H1 (cell line): ENCODE measurements around the gene LRBA. TPM values are rescaled to one million over a fixed set of nuclear protein-coding genes. Genes with fewer than 3 reads are reported as not detected.

Source experiments
- CTBP2 ChIP-seq: IDR thresholded peaks from 2 replicates; pipeline ENCODE4 v1.7.0; 2011; ENCODE audit warnings: borderline replicate concordance, mild to moderate bottlenecking, moderate library complexity, mixed read lengths, low read length; ENCODE audit not compliant: insufficient read depth, insufficient read length
- CTCF ChIP-seq, 3 experiments: IDR thresholded peaks; 1 replicate in 2 of 3; 2 replicates in 1 of 3; pipeline versions ENCODE4 v1.5.1 to v1.6.1; 2011; ENCODE audit warnings: low read length in 3 of 3, mild to moderate bottlenecking in 3 of 3, inconsistent platforms in 2 of 3, low read depth in 1 of 3, moderate library complexity in 1 of 3; ENCODE audit not compliant: insufficient read depth in 1 of 3; ENCODE audit errors: control extremely low read depth in 1 of 3
- HDAC2 ChIP-seq, 2 experiments: fragments of 300-600 bp in 1 of 2; sonication (generic) in 1 of 2; IDR thresholded peaks; 2 replicates each; pipeline ENCODE4 v1.6.1; 2011 to 2012; ENCODE audit warnings: low read depth in 2 of 2, low read length in 2 of 2, mild to moderate bottlenecking in 2 of 2, moderate library complexity in 2 of 2, borderline replicate concordance in 1 of 2, inconsistent platforms in 1 of 2
- JUN ChIP-seq: IDR thresholded peaks from 2 replicates; pipeline ENCODE4 v1.6.1; 2011; ENCODE audit warnings: low read depth, mild to moderate bottlenecking, improper control_type of control experiment, low read length
- JUND ChIP-seq: IDR thresholded peaks from 2 replicates; pipeline ENCODE4 v1.6.1; 2011; ENCODE audit warnings: mild to moderate bottlenecking, improper control_type of control experiment, low read length
- KDM1A ChIP-seq: fragments of 200-600, 300-600 bp; sonication (generic); IDR thresholded peaks from 2 replicates; pipeline ENCODE4 v1.7.1; 2016; ENCODE audit warnings: mild to moderate bottlenecking, low read length, borderline replicate concordance
- KDM4A ChIP-seq: IDR thresholded peaks from one replicate; pipeline ENCODE4 v1.7.1; 2012; ENCODE audit warnings: low read depth, mild to moderate bottlenecking, moderate library complexity, low read length, inconsistent platforms; ENCODE audit not compliant: severe bottlenecking
- MAX ChIP-seq: IDR thresholded peaks from 2 replicates; pipeline ENCODE4 v1.6.1; 2012; ENCODE audit warnings: inconsistent platforms
- POLR2A ChIP-seq, 2 experiments: IDR thresholded peaks; 1 replicate in 1 of 2; 2 replicates in 1 of 2; pipeline ENCODE4 v1.6.1; 2011; ENCODE audit warnings: low read depth in 2 of 2, low read length in 2 of 2, mild to moderate bottlenecking in 2 of 2; ENCODE audit errors: control extremely low read depth in 1 of 2
- RAD21 ChIP-seq, 2 experiments: IDR thresholded peaks in 1 of 2; conservative IDR thresholded peaks in 1 of 2; 2 replicates each; pipeline ENCODE4 v1.6.1; 2011; ENCODE audit warnings: low read depth in 2 of 2, low read length in 2 of 2, improper control_type of control experiment in 1 of 2, inconsistent platforms in 1 of 2, mild to moderate bottlenecking in 1 of 2, moderate library complexity in 1 of 2
- RBBP5 ChIP-seq: IDR thresholded peaks from 2 replicates; pipeline ENCODE4 v1.7.1; 2012; ENCODE audit warnings: low read depth, mild to moderate bottlenecking, inconsistent platforms, low read length, moderate library complexity, borderline replicate concordance
- RNF2 ChIP-seq: fragments of 200-900, 300-1000 bp; sonication (generic); IDR thresholded peaks from 2 replicates; pipeline ENCODE4 v1.7.1; 2016; ENCODE audit warnings: borderline replicate concordance, low read depth, mild to moderate bottlenecking, antibody characterized with exemption, low read length; ENCODE audit not compliant: poor library complexity, severe bottlenecking; ENCODE audit errors: missing control alignments
- RXRA ChIP-seq: IDR thresholded peaks from 2 replicates; pipeline ENCODE4 v1.6.1; 2011; ENCODE audit warnings: low read depth, mild to moderate bottlenecking, low read length, moderate library complexity; ENCODE audit not compliant: insufficient read depth
- SAP30 ChIP-seq: fragments of 300-600 bp; sonication (generic); IDR thresholded peaks from 2 replicates; pipeline ENCODE4 v1.7.1; 2012; ENCODE audit warnings: low read length, moderate library complexity, mild to moderate bottlenecking, inconsistent platforms; ENCODE audit not compliant: insufficient read depth, insufficient replicate concordance
- SP2 ChIP-seq: IDR thresholded peaks from 2 replicates; pipeline ENCODE4 v1.6.1; 2012; ENCODE audit warnings: mild to moderate bottlenecking, low read length, inconsistent platforms
- SRF ChIP-seq: IDR thresholded peaks from 2 replicates; pipeline ENCODE4 v1.6.1; 2011; ENCODE audit warnings: mild to moderate bottlenecking, low read depth, low read length, moderate library complexity
- SUZ12 ChIP-seq: fragments of 200-600 bp; sonication (generic); IDR thresholded peaks from 2 replicates; pipeline ENCODE4 v1.6.1; 2012; ENCODE audit warnings: mild to moderate bottlenecking, inconsistent platforms, low read length, moderate library complexity, mixed read lengths
- TBP ChIP-seq: IDR thresholded peaks from 2 replicates; pipeline ENCODE4 v1.6.1; 2011; ENCODE audit warnings: low read depth, low read length, improper control_type of control experiment
- TEAD4 ChIP-seq: IDR thresholded peaks from 2 replicates; pipeline ENCODE4 v1.6.1; 2012; ENCODE audit warnings: low read depth, low read length, inconsistent platforms, mixed read lengths
- polyA plus RNA-seq, 7 experiments: library from polyadenylated mRNA; depleted of rRNA in 3 of 7; stranded (reverse) in 5 of 7; unstranded in 2 of 7; fragments of >200 nt in 5 of 7; fragments of 200-250 nt in 2 of 7; gene quantifications; 1 replicate in 5 of 7; 2 replicates in 1 of 7; 4 replicates in 1 of 7; pipeline versions ENCODE4 v1.2.1 to v1.2.3, GENCODE V29; 2011 to 2013; ENCODE audit warnings: missing spikeins in 2 of 7, mixed read lengths in 2 of 7
- total RNA-seq: library from RNA; stranded (reverse); fragmentation: NEBNext Ultra II Directional; extraction: Animal tissue kit (Norgen Biotek cat#: 25700); gene quantifications from 2 replicates; pipeline ENCODE4 v1.2.1, GENCODE V29; 2021

LRBA gene
- total and polyA plus RNA-seq, 2 of the 8 experiments (the other 6 are each of a cell fraction or from before 2014, with no cell fraction given) = 54.6 to 83.2 TPM

- no peak for TF ChIP-seq RAD21 (IDR thresholded peaks at IDR 0.05 in 1 of 2, conservative IDR thresholded peaks at IDR 0.05 in 1 of 2; ENCODE audit: low read depth in 2 of 2, low read length in 2 of 2)
- TF ChIP-seq KDM1A = no peak
- no peak for TF ChIP-seq KDM4A
- peak; percentile 94 to 97 for TF ChIP-seq POLR2A (IDR thresholded peaks at IDR 0.05; ENCODE audit: control extremely low read depth in 1 of 2, low read depth in 2 of 2, low read length in 2 of 2)
- TF ChIP-seq HDAC2 (IDR thresholded peaks at IDR 0.05; ENCODE audit: borderline replicate concordance in 1 of 2, low read depth in 2 of 2, low read length in 2 of 2) = 0 out of 4 replicates have a peak, but pooled peaks of 1 of the 2 experiments have one; percentile 92
- TF ChIP-seq CTCF (IDR thresholded peaks at IDR 0.05; ENCODE audit: control extremely low read depth in 1 of 3, insufficient read depth in 1 of 3, low read depth in 1 of 3, low read length in 3 of 3) = no peak
- TF ChIP-seq SRF = no peak
- peak; percentile 82; the same call in 1 of the 2 replicates for TF ChIP-seq RBBP5
- no peak for TF ChIP-seq CTBP2
- no peak for TF ChIP-seq SP2
- TF ChIP-seq JUN = no peak
- no peak for TF ChIP-seq RNF2
- TF ChIP-seq JUND = no peak
- TF ChIP-seq MAX = peak; percentile 6; the same call in 1 of the 2 replicates
- TF ChIP-seq TEAD4 = peak; percentile 97
- TF ChIP-seq TBP = peak; percentile 92
- no peak for TF ChIP-seq SUZ12
- TF ChIP-seq SAP30 = no peak
- TF ChIP-seq RXRA = no peak
Observed at GRCh38 chr4:151049430-151049884, 34.4 kb upstream of the LRBA start (continued).
